Esophagus muscularis mucosa (tissue), 4 donors: Measurements from ENCODE around the gene DCAF8.

Experiments used
- EP300 ChIP-seq: sonication (generic); formaldehyde crosslinking; IDR thresholded peaks from one replicate; pipeline ENCODE4 v1.6.1; 2017; ENCODE audit warnings: antibody characterized with exemption
- POLR2A ChIP-seq: fragments of 450-650 bp; IDR thresholded peaks from one replicate; pipeline ENCODE4 v1.6.1; 2017; ENCODE audit warnings: antibody characterized with exemption, moderate library complexity, mild to moderate bottlenecking, low read depth
- POLR2AphosphoS5 ChIP-seq, 2 donors: sonication (generic); formaldehyde crosslinking; IDR thresholded peaks; one replicate each; pipeline ENCODE4 v1.6.1; 2017; ENCODE audit warnings: antibody characterized with exemption in 2 of 2
- TF ChIP-seq, protein P1 (sequence below), 3 experiments: fragments of 200-600 bp in 2 of 3; fragments of 450-650 bp in 1 of 3; sonication (generic) in 2 of 3; IDR thresholded peaks; one replicate each; pipeline ENCODE4 v1.5.1; 2017 to 2019; ENCODE audit warnings: antibody characterized with exemption in 3 of 3, mild to moderate bottlenecking in 2 of 3, moderate library complexity in 1 of 3

DNA sequence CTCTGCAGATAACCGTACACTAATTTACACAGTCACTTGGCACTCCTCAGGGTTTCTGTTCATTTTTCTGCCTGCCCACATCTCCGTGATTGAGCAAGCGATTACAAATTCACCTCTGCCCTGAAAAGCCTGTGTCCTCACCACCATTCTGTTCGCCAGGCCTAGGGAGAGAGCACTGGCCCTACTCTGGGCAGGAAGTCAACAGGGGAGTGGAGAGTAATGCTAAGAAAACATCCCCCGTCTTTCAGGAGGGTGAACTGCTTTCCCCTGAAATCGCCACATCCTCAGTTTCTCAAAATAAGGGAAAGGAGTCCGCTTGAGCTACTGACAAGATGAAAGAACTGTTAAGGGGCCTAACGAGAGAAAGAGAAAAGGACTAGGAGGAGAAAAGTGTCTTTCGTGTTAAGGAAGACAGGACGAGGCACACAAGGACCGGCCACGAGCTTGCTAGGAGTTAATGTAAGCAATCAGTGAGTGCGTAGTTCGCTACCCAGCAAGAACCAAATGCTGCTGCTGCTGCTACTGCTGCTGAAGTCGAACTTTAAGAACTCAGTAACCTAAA, 22.0 kb upstream of the DCAF8 start:
- TF ChIP-seq, protein P1, sequence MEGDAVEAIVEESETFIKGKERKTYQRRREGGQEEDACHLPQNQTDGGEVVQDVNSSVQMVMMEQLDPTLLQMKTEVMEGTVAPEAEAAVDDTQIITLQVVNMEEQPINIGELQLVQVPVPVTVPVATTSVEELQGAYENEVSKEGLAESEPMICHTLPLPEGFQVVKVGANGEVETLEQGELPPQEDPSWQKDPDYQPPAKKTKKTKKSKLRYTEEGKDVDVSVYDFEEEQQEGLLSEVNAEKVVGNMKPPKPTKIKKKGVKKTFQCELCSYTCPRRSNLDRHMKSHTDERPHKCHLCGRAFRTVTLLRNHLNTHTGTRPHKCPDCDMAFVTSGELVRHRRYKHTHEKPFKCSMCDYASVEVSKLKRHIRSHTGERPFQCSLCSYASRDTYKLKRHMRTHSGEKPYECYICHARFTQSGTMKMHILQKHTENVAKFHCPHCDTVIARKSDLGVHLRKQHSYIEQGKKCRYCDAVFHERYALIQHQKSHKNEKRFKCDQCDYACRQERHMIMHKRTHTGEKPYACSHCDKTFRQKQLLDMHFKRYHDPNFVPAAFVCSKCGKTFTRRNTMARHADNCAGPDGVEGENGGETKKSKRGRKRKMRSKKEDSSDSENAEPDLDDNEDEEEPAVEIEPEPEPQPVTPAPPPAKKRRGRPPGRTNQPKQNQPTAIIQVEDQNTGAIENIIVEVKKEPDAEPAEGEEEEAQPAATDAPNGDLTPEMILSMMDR (IDR thresholded peaks at IDR 0.05) = no peak
- peak in 1 of 2 donors; percentile 19 for TF ChIP-seq POLR2AphosphoS5 (IDR thresholded peaks at IDR 0.05)
- TF ChIP-seq POLR2A = no peak
- TF ChIP-seq EP300 = no peak
